WERI-Rb-1 (cell line): Measurements from ENCODE around the gene UPK3BL2.
"Not testable (repeated sequence)": the region's sequence is repeated elsewhere in the genome, so short reads cannot be mapped to it uniquely, and the experiment has no call there.

Experiments used
- DNase-seq: peaks from one replicate; pipeline ENCODE4 v3.0.0-alpha.2; 2020
- H3K27ac ChIP-seq: fragments of 250-450 bp; sonication (Bioruptor Pico); 2 replicates; pipeline ENCODE4 v1.5.1; 2020; ENCODE audit warnings: mild to moderate bottlenecking, moderate library complexity
- H3K27me3 ChIP-seq: fragments of 250-450 bp; sonication (Bioruptor Pico); 2 replicates; pipeline ENCODE4 v1.5.1; 2021; ENCODE audit warnings: mild to moderate bottlenecking, low read depth, moderate library complexity; ENCODE audit not compliant: insufficient read depth, severe bottlenecking
- H3K36me3 ChIP-seq: fragments of 250-450 bp; sonication (Bioruptor Pico); 2 replicates; pipeline ENCODE4 v1.5.1; 2020; ENCODE audit warnings: mild to moderate bottlenecking, moderate library complexity
- H3K4me3 ChIP-seq: 2 replicates; pipeline ENCODE4 v1.5.1; 2011; ENCODE audit warnings: low read depth, mild to moderate bottlenecking, control low read depth, low read length
- H3K9me3 ChIP-seq: fragments of 250-450 bp; sonication (Bioruptor Pico); 2 replicates; pipeline ENCODE4 v1.5.1; 2021; ENCODE audit warnings: mild to moderate bottlenecking, moderate library complexity; ENCODE audit not compliant: severe bottlenecking
- TF ChIP-seq, protein P1 (sequence below): IDR thresholded peaks from 2 replicates; pipeline ENCODE4 v1.5.1; 2011; ENCODE audit warnings: low read depth, mild to moderate bottlenecking, control low read depth, inconsistent platforms, low read length

Gene UPK3BL2, protein sequence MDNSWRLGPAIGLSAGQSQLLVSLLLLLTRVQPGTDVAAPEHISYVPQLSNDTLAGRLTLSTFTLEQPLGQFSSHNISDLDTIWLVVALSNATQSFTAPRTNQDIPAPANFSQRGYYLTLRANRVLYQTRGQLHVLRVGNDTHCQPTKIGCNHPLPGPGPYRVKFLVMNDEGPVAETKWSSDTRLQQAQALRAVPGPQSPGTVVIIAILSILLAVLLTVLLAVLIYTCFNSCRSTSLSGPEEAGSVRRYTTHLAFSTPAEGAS

DNA sequence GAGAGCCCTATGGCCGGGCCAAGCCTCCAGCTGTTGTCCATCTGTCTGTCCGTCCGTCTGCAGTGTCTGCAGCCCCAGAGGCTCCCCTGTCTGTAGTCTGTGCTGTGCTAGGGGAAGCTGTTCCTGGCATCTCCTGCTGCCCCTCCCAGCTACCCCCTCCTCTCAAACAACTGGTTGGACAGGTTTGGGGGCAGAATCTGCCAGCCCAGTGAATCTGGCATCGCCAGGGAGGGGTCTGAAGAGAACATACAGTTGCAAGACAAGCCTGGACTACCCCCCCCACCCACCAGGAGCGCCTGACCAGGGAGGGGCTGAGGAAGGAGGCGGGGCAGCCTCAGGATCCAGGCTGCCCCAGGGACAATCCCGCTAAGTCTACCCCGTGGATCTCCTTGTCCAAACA is at the start of gene UPK3BL2:
TSS of gene UPK3BL2 (minus strand) at position 101 of the 400 bp plus-strand sequence. CDS start at position 41, 60 bp downstream.
- H3K27me3 ChIP-seq, H3K4me3 ChIP-seq, DNase-seq, H3K27ac ChIP-seq, H3K9me3 ChIP-seq, H3K36me3 ChIP-seq: not testable (repeated sequence)

DNA sequence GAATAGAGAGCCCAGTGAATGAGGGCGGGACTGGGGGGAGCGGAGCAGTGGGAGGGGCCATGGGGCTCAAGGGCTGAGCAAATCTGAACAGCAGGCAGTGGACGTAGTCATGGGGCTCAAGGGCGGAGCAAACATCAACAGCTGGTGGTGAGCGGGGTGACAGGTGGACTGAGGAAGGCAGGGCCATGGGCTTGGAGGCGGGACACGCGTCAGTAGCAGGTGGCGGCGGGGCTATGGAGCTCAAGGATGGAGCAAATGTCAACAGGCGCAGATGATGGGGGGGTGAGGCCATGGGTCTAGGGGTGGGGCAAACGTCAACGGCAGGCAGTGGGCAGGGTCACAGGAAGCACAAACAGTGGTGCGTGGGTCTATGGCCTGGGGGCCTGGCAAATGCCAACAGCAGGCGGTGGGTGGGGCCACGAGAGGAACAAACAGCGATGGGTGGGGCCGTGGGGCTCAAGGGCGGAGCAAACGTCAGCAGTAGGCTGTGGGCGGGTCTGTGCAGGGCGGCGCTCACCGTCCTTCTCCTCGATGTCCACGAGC is 49.1 kb upstream of the UPK3BL2 start:
- not testable (repeated sequence) for H3K27me3 ChIP-seq, H3K27ac ChIP-seq, H3K4me3 ChIP-seq, H3K36me3 ChIP-seq, H3K9me3 ChIP-seq
- DNase-seq: peak; percentile 98

DNA sequence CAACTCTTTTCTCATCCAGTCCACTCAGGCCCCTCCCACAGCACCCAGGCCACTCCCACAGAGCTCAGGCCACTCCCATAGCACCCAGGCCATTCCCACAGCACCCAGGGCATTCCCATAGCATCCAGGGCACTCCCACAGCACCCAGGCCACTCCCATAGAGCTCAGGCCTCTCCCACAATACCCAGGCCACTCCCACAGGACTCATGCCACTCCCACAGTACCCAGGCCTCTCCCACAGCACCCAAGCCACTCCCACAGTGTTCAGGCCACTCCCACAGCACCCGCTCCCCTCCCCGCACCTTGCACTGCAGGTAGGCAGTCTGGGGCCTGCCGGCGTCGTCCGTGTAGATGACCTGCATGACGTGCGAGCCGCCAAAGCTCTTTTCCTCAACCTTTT is 46.4 kb upstream of the UPK3BL2 start:
- not testable (repeated sequence) for DNase-seq, H3K36me3 ChIP-seq

DNA sequence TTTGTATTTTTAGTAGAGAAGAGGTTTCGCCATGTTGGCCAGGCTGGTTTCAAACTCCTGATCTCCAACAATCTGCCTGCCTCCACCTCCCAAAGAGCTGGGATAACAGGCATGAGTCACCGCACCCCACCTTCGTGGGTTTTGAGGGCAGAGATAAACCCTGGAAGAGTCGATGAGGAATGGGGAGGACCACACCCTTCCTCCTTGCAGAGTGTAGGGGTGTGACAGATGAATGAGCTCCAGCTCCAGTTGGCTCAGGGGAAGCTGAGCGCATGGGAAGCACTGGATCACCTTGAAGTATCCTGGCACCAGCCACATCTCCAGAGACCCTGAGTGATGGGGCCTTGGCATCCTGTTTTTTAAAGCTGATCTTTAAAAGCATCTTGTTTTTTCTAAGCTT is 40.0 kb upstream of the UPK3BL2 start:
- DNase-seq: not testable (repeated sequence)

More for the DNA sequence above, 46.4 kb upstream of the UPK3BL2 start:
- H3K27ac ChIP-seq, H3K9me3 ChIP-seq, H3K4me3 ChIP-seq, H3K27me3 ChIP-seq: not testable (repeated sequence)

DNA sequence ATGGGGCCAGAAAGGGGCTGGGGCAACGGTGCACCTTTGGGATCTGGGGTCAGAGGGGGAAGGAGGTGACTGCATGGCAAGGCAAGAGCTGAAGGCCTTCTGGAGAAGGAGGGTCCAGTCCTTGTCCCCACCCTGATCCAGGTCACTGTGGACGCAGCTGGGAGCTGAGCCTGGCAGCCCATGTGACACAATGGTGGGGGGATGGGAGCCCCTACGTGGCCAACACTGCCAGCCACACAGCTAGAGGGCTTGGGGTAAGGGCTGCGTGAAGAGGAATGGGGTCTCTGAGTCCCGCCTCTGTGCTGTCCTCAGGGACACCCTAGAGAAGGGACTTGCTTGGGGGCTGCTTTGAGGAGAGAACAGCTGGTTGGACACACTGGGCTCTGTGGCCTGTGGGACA is 38.2 kb upstream of the UPK3BL2 start:
- not testable (repeated sequence) for H3K36me3 ChIP-seq, H3K4me3 ChIP-seq, H3K27me3 ChIP-seq, H3K9me3 ChIP-seq, DNase-seq, H3K27ac ChIP-seq

More for the DNA sequence above, 40.0 kb upstream of the UPK3BL2 start:
- H3K27ac ChIP-seq, H3K27me3 ChIP-seq, H3K36me3 ChIP-seq, H3K9me3 ChIP-seq, H3K4me3 ChIP-seq: not testable (repeated sequence)

DNA sequence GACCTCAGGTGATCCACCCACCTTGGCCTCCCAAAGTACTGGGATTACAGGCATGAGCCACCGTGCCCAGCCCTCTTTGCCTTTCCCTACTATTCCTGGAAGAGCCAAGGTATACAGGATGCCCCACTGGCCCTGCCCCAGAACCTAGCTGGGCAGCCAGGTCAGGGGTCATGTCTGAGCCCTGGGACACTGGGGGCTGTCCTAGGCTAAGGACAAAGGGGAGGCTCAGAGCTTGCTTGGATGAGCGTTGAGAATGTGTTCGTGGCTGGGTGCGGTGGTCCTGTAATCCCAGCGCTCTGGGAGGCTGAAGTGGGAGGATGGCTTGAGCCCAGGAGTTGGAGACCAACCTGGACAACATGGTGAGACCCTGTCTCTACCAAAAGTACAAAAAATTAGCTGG is 35.0 kb upstream of the UPK3BL2 start:
- H3K9me3 ChIP-seq, H3K27ac ChIP-seq, H3K4me3 ChIP-seq, DNase-seq, H3K36me3 ChIP-seq, H3K27me3 ChIP-seq: not testable (repeated sequence)

DNA sequence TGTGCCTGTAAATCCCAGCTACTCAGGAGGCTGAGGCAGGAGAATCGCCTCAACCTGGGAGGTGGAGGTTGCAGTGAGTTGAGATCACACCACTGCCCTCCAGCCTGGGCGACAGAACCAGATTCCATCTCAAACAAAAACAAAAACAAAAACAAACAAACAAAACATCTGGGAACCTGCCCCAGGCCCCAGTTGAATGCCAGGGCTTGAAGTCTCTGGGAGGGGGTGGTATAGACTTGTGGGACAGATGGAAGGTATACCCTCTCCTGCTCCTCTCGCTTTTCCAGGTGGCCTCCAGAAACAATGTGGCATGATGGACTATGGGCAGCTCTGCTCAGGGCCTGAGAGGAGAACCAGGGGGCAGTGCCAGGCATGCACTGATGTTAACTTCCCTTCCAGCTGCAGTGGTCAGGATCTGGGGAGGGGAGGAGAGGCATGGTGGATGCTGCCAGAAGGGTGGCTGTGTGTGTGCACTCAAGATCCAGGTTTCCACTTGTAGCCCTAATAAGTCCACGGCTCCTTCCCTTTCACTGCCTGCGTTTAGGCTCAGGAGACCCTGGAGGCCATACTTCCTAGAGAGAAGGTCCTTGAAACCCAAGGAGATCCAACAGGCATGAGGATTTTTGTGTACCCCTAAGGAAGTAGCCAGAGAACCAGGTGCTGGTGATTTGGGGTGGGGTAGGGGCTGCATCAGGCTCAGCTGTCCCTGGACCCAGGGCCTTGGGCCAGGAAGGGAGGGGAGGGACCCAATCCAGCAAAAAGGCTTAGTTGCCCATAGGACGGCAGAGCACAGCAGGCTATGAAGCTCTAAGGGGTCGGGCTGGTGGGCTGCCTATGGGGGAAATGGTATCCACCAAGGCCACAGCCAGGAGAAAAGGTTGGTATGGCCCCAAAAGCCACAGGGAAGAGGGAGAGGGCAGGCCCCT is 34.1 kb upstream of the UPK3BL2 start:
- not testable (repeated sequence) for H3K9me3 ChIP-seq, DNase-seq, H3K27ac ChIP-seq, H3K27me3 ChIP-seq, H3K4me3 ChIP-seq, H3K36me3 ChIP-seq

DNA sequence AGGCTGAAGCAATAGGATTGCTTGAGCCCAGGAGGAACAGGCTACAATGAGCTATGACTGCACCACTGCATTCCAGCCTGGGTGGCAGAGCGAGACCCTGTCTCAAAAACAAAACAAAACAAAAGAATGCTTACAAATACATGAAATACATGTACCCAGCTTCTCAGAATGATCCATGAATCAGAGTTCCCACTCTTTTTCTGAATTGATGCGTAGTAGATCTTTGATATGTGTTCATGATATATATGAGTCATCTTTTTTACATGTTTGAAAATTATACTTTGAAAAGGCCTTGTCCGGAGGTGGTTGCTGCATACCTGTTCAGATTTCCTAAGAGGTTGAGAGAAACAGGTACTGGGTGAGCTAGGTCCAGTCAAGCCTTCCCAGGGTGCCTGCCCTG is 32.9 kb upstream of the UPK3BL2 start:
- DNase-seq, H3K4me3 ChIP-seq, H3K27ac ChIP-seq, H3K36me3 ChIP-seq, H3K9me3 ChIP-seq, H3K27me3 ChIP-seq: not testable (repeated sequence)

DNA sequence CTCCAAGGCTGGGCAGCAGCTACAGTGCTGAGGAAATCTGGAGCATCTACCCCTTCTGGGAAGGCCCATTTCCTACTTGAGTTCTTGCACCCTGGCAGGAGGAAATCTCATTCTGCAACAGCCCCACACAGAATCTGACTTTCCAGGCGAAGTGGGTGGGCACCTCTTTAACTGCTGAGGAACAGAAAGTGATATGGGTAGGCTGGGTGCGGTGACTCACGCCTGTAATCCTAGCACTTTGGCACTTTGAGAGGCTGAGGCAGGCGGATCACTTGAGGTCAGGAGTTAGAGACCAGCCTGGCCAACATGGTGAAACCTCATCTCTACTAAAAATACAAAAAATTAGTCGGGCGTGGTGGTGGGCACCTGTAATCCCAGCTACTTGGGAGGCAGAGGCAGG is 31.1 kb upstream of the UPK3BL2 start:
- not testable (repeated sequence) for H3K9me3 ChIP-seq, H3K4me3 ChIP-seq, DNase-seq, H3K27ac ChIP-seq, H3K36me3 ChIP-seq, H3K27me3 ChIP-seq

DNA sequence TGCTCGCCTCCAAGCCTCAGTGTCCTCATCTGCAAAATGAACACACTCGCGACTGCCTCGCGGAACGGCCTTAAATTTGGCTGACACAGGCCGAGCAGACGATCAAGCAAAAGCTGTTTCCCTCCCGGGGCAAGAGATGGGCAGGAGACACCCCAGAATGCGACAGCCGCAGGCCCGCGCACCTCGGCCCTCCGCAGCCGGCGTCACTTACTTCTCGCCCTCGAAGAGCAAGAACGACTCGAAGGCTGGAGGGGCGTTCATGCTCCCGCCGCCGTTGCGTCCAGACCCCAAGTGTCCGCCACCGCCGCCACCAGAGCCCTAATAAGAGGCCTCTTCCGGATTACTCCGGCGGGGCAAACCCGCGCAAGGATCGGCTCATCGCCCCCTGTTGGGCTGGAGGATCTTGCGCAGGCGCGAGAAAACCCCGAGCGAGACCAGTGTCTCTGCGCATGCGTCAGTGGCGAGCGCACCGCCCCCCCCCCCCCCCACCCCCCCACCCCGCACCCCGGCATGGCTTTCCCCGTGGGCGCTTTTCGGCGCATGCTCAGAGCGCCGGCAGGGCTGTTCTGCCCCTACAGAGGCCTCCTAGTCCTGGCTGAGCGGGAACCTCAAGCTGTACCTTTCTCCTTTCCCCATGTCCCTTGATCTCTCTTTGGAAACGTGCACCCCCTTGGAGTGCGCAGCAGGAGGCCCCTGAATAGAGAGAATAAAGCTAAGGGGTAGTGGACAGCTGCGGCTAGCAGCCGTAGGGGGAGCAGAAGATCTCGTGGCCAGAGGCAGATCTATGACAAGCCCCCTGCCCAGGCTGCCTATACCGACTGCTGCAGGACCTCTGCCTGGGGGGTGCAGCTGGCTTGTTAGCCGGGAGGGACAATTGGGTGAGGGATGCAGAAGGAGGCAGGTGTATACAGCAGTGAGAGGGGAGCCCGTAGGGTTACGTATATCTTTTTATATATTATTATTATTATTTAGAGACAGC is 29.1 kb upstream of the UPK3BL2 start, which contains the start of gene POLR2J3:
TSS of gene POLR2J3 (minus strand) at position 323 of the 979 bp plus-strand sequence. CDS start at position 261, 62 bp downstream.
- Histone ChIP-seq H3K27ac (peak within 1 kb of the TSS; percentile 81), H3K4me3 (peak within 1 kb of the TSS; percentile 73)
- TF ChIP-seq, protein P1, sequence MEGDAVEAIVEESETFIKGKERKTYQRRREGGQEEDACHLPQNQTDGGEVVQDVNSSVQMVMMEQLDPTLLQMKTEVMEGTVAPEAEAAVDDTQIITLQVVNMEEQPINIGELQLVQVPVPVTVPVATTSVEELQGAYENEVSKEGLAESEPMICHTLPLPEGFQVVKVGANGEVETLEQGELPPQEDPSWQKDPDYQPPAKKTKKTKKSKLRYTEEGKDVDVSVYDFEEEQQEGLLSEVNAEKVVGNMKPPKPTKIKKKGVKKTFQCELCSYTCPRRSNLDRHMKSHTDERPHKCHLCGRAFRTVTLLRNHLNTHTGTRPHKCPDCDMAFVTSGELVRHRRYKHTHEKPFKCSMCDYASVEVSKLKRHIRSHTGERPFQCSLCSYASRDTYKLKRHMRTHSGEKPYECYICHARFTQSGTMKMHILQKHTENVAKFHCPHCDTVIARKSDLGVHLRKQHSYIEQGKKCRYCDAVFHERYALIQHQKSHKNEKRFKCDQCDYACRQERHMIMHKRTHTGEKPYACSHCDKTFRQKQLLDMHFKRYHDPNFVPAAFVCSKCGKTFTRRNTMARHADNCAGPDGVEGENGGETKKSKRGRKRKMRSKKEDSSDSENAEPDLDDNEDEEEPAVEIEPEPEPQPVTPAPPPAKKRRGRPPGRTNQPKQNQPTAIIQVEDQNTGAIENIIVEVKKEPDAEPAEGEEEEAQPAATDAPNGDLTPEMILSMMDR: peak; percentile 55
- H3K27me3 ChIP-seq, H3K36me3 ChIP-seq, H3K9me3 ChIP-seq: not testable (repeated sequence)
- DNase-seq: peak; percentile 99

DNA sequence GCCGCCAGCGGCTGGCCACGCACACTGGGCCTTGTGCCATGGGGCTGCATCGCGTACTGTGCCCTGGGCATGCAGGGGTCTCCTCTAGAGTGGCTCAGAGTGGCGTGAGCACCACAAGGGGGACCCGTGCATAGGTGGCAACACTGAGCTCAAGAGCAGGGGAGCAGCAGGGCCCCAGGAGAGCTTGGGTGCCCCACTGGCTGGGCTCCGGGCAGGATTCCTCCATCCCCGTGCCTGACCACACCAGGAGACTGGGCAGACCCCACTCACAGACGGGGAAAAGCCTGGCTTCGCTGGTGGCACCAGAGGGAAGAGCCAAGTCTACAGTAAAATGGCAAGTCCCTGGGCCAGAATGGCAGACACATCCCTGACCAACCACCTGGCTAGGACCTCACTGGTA is 25.1 kb upstream of the UPK3BL2 start:
- DNase-seq: not testable (repeated sequence)

DNA sequence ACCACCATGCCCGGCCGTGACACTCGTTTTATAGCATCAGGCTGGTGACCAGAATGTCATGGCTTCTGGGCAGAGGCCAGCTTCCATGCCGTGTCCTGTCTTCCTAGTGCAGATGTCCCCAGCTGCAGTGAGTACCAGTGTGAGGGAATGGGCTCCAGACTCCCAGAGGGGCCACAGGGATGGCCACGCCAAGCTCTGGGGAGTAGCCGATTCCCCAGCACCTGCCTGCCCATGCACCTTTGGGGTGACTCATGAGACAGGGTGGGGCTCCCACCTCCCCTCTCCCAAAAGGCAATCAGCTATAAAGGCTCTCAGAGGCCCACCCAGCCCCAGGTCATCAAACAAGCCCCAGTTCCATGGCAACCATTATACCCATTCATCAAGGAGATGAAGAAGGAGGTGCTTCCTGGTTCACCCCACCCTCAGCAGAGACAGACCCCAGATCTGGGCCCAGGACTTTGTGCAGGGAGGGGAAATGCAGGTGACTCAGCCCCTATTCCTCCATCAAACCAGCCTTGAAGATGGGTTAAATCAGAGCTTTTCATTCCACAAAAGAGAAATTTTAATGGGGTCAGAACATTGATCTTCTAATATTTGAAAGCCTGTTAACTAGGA is 7.4 kb upstream of the UPK3BL2 start, which contains the start of gene SPDYE2:
TSS of gene SPDYE2 (plus strand) at position 419 of the 615 bp plus-strand sequence. CDS start 2,030 bp downstream, outside the sequence.
- not testable (repeated sequence) for DNase-seq, H3K9me3 ChIP-seq, H3K27me3 ChIP-seq, H3K4me3 ChIP-seq, H3K27ac ChIP-seq, H3K36me3 ChIP-seq

More for the DNA sequence above, 25.1 kb upstream of the UPK3BL2 start:
- H3K36me3 ChIP-seq, H3K4me3 ChIP-seq, H3K9me3 ChIP-seq, H3K27ac ChIP-seq, H3K27me3 ChIP-seq: not testable (repeated sequence)
